8988T (cell line): Measurements from ENCODE around the gene ATP6V0D1.
A peak's percentile ranks its signal among the peaks of the same experiment; 100 is the strongest.

Source experiments
- DNase-seq: peaks from one replicate; pipeline ENCODE4 v3.0.0; 2011

The ATP6V0D1 gene

DNA sequence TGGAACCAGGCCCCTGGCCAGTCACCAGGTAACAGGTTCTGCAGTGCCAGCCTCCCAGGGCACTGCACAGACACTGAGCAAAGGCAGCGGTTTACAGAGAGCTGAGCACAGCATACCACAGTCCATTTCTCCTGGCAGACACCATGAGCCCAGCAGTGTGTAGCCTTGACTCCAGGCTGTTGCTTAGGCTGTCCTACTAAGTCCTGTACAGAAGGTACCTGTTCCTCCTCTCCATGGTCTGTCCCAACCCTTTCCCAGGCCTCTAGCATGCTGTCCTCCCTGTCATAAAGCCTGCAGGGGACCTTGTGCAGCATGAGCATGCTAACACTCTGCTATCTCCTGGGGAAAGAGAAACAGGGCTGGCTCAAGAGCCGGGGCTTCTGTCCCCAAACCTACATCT, 20.0 kb downstream of the ATP6V0D1 start:
- no peak for DNase-seq

DNA sequence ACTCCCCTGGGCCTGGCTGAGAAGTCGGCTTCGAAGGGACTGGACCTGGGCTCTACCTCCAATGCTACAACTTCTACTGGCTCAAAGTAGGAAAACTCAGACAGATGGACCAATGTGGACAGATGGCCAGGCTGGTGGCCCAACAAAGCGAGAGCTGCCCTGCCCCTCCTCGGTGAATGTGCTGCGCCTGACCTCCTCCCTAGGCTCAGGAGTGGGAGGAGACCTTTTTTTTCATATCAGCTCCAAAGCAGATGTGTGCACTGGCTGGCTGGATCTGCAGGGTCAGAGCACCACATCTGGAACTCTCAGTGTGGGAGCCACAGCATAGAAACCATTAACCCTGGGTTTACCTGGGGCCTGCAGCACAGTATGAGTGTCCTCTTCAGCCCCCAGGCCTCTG, 20.8 kb downstream of the ATP6V0D1 start:
- DNase-seq = no peak

DNA sequence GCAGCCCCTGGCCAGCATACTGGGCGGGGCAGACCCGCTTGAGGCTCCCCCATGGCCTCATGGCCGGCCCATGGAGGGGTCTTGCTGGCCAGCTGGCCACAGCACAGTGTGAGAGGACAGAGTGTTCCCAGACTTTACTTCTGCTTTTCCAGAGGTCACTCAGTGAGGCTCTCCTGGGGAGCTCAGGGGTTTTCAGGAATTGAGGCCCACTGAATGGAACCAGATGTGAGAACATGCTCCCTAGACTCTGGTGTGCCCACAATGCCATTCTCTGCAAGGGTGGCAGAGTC, 21.2 kb downstream of the ATP6V0D1 start:
- DNase-seq = no peak

DNA sequence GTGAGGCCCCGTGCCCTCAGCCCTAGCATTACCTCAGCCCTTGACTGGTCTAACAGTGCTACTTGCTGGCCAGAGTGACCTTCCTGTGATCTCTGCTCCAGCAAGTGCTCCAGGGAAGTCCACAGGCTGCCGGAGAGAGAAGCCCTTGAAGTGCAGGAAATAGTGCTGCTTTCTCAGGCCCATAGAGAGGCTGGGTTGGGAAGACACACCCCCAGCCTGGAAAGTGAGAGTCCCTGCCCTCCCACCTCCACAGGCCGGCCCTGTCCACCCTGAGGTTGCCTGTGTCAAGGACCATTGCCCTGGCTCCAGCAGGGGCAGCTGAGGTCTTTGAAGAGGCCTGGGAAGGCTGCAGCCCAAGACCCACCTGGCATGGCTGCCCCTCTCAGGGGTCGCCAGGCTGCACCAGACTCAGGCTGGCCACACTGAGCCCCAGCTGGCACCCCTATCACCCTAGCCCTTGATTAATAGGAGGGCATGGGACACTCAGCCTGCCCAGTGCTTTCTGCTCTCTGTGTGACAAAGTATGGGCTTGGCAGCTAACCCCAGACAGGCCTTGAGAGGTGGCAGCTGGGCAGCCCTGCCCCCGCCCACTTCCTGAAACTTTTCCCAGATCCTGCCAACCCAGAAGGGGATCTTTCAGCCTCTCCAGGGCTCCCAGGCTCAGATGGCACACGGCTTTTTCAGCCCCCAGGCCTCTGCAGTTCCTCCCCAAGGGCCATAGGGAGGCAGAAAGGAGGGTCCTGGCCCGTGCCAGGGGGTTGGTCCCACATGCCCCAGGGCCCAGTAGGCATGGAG, 21.7 kb downstream of the ATP6V0D1 start:
- no peak for DNase-seq

DNA sequence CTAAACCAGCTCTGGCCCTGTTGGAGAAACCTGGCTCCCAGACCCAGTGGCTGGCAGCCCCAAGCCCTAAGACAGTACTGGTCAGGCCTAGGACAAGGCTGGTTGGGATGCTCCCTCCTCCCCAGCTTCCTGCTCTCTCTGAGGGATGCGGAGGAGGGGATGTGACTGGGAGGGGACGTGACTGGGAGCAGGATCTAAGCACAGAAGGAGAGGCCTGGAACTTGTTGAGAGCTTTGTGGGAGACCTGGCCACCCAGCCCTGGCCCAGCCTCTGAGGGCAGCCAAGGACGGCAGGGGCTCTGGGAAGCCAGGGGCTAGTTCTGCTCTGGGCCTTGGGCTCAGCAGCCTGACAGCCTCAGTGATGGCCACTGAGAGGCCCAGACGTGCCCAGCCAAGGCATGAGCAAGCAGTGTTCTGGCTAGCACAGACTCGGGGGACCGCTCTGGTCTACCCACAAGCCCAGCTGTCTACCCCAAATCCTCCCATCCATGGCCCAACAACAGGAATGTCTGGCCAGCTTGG, 22.8 kb downstream of the ATP6V0D1 start:
- no peak for DNase-seq

DNA sequence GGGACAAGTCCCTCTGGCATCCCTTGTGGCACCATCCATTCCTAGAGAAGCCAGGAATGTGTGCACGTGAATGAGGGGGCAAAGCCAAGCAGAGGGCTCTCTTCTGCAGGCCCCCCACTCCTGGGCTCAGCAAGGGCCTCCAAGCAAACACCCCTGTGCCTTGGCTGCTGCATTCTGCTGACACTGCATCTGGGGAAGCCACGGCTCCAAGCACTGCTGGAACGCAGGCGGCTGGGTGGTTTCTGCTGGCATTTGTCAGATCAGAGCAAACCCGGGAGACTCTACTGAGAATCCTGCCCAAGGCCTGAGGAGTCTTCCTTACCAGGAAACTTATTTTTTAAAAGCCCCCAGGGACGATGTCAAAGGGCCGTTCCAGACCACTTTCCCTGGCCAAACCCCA, 23.3 kb downstream of the ATP6V0D1 start:
- no peak for DNase-seq

DNA sequence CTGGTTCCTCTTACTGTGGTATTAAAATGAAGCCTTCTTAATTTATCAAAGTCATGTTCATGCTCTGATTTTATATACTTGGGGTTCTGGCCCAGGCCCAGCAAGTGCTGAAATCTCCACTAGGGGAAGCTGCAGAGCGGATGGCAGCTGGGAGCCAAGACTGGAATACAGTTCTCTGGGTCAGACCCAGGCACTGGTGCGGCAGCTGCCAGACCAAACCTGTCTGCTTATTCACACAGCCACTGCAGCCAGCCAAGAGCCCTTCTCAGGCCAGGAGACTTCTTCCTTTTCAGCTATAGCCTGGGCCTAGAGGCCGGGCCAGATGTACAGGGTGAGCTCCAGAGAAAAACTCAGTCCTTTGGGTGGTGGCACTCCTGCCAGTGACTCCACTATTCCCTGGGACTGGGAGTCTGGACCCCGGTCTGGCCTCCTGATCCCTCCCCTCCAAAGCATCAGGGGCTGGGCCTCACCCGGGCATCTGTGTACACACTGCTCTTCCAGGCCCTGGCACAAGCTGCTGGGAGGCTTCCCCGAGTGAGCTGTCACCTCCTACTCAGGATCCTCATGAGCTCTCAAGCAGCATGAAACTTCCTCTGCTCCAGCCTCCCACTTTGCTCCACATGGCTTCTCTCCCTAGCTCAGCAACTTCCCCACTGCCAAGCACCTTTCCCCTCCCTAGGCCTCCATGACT, 24.4 kb downstream of the ATP6V0D1 start:
- DNase-seq = no peak

DNA sequence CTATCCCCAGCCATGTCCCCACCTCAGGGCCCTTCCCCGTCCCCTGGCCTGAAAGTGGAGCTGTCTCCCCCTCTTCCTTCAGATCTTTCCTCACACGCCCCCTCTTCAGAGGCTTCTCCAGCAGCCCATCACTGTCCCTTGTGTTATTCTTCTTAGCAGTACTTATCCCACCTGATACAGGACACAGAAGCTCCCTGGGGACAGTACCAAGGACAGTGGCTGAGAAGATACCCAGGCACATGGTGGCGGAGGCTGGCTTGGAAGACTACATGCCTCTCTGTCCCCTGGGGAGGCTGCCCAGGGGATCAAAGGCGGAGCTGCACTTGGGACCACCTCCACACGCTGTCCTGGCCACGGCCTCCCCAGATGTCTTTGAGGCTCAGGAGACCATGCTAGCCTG, 26.1 kb downstream of the ATP6V0D1 start:
- no peak for DNase-seq

DNA sequence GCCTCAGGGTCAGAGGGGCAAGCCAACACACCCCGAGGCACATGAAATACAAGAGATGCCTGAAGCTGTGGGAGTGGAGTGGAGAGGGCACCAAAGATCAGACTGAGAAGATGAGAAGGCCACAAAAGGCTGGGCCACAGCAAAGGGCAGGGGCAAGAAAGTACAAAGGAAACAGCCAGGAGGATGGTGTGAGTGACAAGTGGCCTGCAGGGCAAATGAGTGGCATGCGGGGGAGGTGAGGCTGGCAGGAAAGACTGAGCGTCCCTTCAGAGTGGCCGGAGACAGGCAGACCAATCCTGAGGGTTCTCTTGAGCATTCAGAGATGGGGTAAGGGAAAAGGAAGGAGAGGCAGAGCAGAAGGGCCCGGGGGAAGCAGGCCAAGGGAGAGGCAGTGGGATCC, 26.9 kb downstream of the ATP6V0D1 start:
- no peak for DNase-seq

DNA sequence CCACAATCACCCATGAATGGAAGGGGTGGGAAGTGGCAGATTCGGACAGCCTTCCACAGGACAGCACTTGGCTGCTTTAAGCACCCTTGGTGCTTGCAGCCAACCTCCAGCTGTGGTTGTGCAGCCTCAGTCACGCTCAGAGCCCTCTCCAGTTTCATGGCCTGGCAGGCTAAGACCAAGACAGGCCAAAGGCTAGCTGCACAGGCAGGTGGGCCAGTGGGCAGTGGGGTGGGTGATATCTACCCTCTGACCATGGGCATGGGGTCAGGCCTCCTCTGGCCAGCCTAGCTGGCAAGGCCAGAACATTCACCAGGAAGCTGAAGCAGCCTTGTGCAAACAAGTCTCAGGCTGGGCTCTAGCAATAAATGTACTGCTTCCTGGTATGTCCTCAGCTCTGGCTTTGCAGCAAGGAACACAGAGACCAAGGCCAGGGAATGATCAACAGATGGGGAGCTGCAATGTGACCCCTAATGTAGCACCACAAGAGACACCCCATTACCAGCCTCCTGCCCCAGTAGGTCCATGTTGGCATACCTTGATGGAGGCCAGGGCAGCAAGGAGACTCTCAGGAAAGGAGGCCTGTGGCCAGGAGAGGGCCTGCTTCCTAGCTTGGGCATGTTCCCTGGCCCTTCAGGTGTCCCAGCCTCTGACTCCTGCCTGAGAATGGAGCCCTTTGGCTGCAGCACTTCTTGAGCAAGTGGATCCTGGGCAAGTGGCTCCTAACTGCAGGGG, 29.1 kb downstream of the ATP6V0D1 start:
- no peak for DNase-seq

DNA sequence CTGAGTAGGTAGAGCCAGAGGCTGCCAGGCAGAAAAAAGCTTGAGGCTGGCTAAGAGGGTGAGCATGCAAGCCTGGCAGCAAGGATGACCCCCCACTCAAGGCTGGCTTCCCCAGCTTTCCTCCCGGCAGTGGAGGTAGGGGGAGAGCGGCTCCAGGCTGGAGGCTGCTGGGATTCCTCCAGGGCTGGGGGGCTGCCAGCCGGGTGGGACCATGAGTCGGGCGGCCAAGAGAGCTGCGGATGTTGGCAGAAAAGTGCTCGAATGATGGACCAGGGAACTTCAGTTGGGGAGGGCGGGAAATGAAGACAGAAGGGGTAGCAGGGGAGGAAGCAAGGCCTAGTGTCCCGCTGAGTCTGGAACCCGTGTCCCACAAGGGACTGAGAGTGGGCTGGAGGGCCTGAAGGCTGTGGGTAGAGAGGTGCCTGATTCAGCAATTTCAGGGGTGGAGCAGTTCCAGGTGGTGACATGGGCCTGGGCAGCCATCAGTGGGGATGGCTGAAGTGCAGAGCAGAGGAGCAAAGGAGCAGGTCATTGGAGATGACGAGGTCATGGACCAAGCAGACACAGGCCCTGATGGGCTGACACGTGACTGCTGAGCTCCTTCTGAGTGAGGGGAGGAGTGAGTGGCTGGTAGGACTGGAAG, 29.8 kb downstream of the ATP6V0D1 start:
- DNase-seq = no peak

DNA sequence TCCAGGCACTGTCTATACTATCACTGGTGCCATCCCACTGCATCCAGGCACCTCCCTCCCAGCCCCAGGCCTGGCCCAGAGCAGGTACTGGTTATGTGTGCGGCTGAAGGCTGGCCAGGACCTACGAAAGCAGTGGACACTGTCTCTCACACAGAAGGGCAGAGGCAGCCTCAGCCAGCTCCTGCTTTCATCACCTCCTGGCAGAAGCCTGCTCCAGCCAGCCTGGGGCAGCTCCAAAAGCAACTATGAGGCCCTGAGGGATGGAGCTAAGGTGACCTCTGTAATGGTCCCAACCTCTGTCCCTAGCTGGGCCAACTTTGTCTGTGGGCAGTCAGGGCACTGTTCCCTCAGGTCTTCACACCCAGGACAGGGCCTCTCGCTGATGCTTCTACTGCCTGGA, 31.2 kb downstream of the ATP6V0D1 start:
- no peak for DNase-seq

DNA sequence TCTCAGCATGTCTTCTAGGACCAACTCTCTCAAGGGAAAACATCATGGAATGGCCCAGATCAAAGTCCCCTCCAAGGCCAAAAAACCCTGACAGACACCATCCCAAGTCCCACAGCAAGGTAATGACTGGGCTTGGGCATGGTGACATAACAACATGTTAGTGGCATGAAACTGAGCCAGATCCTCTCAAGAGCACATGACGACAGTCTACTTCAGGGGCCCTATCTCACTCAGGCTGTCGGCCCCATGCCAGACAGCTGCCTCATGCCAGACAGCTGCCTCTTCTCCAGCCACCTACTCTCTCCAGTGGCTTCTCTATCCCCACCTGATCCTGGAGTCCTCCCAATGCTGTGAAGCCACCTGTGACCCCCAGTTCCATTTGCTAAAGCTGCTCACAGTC, 31.6 kb downstream of the ATP6V0D1 start:
- no peak for DNase-seq

DNA sequence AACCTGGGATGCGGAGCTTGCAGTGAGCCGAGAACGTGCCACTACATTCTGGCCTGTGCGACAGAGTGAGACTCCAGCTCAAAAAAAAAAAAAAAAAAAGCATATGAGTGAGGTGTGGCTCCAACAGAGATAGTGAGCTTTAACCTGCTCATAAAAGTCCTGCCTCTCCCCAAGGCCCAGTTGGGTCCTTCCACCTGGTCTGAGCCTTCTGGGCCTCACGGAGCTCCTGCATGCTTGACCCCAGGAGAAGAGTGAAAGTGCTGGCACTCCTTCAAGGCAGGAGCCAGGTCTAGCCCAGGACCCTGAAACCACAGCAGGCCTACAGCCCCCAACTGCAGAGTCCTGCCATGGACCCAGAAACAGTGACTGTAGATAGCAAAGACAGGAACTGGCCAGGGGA, 32.4 kb downstream of the ATP6V0D1 start:
- no peak for DNase-seq

DNA sequence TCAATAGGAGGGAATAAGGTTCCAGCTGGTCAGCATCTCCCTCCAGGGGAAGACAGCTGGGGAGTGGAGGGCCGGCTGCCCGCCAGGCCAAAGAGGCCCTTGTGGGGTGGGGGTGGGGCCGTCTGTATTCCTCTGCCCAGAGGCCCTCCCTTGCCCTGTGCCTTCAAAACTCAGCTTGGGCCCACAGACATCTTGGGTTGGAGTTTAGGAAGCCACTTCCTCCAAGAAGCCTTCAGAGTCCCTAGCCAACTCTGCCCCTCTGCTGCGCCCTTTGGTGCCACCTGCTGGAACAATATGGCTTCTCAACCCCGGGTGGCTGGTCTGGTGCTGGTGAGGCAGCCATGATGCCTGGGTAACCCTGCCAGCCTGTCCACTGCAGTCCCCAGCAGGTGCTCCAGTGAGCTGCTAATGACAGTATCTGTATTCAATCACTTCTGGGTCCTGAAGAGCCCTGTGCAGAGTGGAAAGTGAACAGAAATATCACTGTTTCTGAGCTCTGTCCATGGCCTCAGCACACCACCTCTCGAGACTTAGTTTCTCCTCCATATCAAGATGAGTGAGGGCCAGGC, 33.4 kb downstream of the ATP6V0D1 start:
- peak; percentile 97 for DNase-seq

DNA sequence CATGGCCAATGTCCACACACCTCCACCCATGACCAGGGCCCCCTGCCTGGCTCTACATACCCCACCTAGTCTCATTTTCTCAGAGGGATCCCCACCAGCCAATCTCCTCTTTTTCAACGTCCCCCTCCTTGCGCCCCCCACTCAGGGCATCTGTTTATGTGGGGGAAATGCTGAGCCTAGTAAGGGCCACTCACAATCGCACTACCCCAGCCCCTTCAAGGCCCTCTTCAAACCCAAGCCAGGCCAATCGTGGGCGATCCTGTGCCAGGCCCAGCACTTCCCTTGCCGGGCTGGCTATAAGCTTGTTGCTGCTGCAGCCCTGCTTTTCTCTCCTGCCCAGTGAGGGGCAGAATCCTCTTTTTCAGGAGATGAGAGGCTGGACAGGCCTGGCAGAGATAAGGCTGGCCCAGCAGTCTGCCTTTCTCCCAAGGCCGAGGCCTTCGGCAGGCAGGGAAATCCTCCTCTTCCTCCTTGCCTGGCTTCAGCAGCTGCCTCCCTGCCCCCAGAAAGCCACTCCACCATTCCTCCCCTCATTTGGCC, 33.9 kb downstream of the ATP6V0D1 start:
- DNase-seq = no peak

DNA sequence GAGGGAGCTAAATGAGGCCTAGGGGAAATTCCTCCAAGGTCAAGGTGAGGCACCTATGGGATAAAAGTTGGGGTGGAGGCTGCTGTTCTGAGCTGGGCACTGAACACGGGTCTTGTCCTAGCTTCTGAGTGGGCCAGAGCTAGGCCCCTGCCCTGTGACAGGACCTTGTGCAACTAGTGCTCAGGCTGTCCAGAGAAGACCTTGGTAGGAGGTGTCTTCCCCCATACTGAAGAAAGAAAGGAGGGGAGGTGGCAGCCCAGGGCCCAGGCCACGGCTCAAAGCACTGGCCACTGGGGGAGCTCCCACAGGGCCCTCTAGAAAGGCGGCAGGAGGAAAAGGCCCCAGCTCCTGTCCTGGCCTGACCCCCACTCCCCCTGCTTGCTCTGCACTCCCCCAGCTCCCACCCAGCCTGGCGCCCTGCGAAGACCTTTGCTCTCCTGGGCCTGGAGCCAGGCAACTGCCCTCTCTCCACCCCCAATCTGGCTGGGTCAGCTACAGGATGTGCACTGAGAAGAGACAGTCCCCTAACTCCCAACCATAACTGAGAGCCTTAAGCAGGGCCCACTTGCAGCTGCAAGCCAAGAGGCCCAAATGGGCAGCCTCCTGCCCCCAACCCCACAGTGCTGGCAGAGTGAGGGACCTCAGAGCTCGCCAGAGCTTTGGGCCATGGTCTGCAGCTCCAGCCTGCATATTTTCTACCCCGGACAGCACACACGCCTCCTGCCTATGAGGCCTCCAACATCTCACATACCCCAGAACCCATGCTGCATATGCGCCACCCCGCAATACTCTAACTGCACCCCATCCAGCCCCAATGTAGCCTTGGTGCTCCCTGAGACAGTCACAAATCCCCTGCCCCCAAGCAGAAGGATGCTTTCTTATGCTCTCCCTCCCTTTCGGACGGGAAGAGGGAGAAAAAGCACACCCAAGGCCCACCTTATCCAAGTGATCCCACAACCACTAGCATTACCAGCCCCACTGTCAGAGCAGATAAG, 34.7 kb downstream of the ATP6V0D1 start:
- no peak for DNase-seq

DNA sequence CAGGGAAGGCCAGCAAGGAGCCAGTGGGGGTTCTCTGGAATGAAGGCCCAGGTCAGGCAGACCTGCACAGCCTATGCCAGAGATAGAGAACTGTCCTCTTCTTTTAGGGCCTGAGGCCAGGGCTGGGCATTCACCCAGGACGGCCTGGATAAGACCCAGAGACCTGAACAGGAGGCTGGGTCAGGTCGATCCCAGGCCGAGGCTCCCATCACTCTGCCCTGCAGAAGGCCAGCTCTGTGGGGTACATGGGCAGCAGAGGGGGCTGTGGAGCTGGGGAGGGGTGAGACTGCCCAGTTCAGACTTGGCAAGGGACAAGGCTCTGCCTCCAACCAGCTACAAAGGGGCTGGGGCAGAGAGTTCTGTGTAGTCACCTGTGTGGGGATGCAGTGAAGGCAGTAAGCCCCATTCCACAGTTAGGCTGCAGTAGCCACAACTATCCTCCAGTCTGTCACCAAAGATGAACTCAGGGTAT, 35.5 kb downstream of the ATP6V0D1 start:
- no peak for DNase-seq

DNA sequence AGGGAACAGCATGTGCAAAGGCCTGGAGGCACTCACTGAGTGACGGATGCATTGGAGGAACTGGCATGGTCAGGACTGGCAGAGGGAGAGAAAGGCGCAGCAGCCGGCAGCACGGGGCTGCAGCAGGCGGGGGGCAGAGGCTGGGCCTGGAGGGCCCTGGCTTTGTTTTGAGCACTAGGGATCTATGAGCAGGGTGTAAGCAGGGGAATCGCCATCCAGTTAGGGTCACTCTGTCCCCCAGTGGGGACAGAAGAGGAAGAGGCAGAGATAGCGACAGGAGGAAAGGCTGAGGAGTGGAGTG, 35.9 kb downstream of the ATP6V0D1 start:
- no peak for DNase-seq

DNA sequence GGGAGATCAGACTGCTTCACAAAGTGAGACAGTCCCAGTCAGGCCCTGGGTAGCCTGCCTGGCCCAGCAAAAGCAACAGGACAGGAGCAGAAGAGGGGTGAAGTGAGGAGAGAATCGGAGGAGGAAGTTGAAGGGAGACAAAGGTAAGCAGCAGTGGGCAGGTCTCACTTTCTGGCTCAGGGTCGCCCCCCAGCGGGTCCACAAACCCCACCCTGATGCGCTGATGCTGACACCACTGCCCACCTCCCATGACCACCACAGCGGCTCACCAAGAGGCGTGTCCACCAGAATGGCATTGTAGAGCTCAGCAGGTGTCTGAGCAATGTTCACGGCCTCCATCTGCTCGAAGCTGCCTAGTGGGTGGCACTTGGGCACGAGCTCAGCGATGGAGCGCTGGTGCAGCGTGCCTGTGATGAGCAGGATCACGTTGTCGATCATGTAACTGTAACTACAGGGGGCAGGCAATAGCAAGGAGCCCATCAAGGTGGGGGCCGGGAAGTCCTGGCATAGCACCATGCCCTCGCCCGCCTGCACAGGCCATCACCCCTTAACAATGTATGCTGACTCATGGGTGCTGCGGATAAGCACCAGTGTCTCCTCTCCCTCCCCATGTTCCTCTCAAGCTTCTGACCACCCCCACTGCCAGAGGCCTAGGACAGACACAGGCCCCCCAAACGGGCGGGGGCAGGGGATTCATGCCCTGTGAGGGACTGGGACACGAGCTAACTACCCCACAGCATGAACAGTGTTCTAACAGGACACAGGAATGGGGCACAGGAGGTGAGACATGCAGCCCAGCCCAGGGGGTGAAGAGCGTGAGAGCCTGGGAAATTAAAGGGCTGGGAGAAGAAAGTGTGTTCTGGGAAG, 36.5 kb downstream of the ATP6V0D1 start:
- DNase-seq = no peak

DNA sequence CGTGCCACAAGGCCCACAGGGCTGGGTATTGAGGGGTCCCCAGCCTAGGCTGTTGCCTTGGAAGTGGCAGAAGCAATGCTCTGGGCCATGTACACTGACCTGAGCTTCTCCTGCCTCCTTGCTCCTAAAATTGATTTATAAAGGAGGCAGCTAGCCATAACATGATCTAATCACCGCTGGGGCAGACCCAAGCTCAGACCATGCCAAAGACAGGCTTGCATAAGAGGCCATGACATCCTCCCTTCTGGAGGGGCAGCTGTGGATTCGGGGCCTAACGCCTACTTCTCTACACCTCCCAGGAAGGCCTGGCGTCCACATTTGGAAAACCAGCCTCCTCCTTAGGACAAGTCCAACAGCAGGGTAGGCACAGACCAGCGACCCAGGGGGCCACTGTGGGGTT, 37.7 kb downstream of the ATP6V0D1 start:
- DNase-seq = no peak
